Fibroblast of mammary gland (primary cell): ENCODE results near the gene ZBTB5.
"Not testable (repeated sequence)": the region's sequence is repeated elsewhere in the genome, so short reads cannot be mapped to it uniquely, and the experiment has no call there.

Experiments used
- DNase-seq: peaks from one replicate; pipeline ENCODE4 v3.0.0-alpha.2; 2010; ENCODE audit warnings: low read depth
- H3K4me3 ChIP-seq: 2 replicates; pipeline ENCODE4 v1.5.1; 2011; ENCODE audit warnings: low read depth, mild to moderate bottlenecking, low read length, moderate library complexity; ENCODE audit not compliant: control insufficient read depth
- CTCF ChIP-seq: conservative IDR thresholded peaks from 2 replicates; pipeline ENCODE4 v1.5.1; 2011; ENCODE audit warnings: low read depth, low read length, inconsistent platforms; ENCODE audit not compliant: control insufficient read depth, insufficient read depth

Gene ZBTB5

DNA sequence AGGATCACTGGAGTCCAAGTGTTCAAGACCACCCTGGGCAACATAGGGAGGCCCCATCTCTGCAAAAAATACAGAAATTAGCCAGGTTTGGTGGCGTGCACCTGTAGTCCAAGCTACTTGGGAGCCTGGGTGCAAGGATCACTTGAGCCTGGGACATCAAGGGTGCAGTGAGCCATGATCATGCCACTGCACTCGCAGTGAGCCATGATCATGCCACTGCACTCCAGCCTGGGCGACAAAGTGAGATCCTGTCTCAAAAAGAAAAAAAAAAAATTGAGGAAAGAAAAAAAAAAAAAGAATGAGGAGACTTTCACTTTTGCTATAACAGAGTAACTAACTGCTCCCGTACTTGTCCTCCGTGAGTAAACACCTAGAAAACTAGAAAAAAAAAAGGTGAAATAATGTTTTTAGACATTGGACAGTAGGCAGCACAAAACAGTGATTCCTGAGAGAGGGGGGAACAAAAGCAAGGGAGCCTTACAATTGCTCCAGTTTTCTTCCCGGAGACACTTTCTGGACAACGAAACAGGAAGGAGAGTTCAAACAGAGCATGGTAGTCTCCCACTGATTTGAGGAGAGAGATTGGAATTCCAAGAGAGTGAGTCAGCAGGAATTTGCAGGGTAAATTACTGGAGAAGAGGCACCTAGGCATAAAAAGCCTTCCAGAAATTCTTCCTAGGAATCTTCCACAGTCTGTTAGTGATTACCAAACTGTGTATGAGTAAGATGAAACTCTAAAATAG, 6.9 kb upstream of the ZBTB5 start:
- H3K4me3 ChIP-seq, result peak overlapping the region; percentile 42
- peak; percentile 90 for DNase-seq
- no peak for TF ChIP-seq CTCF

DNA sequence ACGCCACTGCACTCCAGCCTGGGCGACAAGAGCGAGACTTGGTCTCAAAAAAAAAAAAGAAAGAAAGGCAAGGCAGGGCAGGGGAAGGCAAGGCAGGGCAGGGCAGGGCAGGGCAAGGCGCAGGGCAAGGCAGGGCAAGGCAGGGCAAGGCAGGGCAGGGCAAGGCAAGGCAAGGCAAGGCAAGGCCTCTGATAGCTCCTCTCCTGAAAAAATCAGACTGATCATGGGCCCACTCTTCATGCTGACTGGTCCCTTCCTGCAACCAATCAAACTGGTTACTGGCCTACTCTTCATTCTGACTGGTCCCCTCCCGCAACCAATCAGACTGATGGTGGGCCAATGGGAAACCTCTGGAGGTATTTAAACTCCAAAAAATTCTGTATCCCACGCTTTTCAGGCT, 3.4 kb upstream of the ZBTB5 start:
- TF ChIP-seq CTCF, result no peak
- H3K4me3 ChIP-seq, result no peak overlapping the region
- no peak for DNase-seq

DNA sequence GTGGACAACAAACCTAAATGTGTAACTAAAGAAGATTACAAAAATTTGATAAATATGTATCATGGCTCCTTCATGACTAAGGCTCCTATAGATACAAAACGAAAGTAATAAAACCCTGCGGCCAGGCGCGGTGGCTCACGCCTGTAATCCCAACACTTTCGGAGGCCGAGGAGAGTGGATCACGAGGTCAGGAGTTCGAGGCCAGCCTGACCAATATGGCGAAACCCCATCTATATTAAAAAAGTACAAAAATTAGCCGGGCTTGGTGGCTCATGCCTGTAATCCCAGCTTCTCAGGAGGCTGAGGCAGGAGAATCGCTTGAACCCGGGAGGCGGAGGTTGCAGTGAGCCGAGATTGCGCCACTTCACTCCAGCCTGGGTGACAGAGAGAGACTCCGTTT, 2.3 kb upstream of the ZBTB5 start:
- DNase-seq, H3K4me3 ChIP-seq: not testable (repeated sequence)

DNA sequence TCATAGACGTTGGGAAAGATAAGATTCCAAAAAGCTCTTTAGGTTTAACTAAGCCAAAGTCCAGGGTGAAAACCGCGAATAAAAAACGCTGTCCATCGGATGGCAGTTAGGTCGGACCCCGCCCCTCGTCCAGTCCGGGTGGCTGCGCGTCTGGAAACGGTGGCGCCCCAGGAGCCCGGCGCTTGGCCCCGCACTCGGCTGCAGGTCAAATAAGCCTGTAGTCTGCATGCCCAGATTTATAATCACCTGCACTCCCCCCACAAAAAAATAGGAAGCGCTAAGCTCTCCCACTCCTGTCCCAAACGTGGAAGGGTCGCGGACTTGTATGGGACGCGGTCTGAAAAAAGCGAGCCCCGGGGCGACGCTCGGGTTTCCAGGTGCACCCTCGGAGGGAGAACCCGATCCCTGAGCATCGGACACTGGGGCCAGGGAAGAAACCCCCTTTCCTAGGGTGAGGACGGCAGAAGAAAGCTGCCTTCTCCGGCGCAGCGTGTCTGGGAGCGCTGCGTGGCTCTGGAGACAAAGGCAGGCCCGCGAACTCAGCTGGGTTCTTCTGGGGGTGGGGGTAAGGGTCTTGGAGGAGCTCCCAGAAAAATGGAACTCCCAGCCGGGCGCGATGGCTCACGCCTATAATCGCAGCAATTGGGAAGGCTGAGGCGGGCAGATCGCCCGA, 923 bp upstream of the ZBTB5 start:
- TF ChIP-seq CTCF, result no peak
- DNase-seq, result no peak
- H3K4me3 ChIP-seq, result peak overlapping the region; percentile 91

- H3K4me3 ChIP-seq, result peak overlapping the region; percentile 91
- peak; percentile 59 for DNase-seq
- TF ChIP-seq CTCF, result no peak
Observed at GRCh38 chr9:37464426-37465248, 613 bp downstream of the ZBTB5 start.

DNA sequence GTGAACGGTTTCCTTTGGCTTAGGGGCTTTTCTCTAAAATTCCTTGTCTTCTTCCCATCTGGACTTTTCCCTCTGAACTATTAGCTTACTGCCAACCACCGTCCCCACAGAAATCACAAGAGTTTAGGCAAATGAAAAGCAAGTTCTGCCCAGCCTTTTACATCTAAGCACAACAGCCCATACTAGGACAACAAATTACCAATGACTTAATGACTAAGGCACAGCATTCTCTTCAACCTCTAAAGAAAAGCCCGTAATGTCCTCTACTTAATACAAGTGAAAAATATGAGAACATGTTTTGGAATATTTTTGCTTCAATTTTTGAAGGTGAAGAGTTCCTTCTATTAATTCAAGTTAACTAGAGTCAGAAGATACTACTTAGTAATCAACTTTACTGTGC, 1.2 kb downstream of the ZBTB5 start:
- no peak for DNase-seq
- no peak for TF ChIP-seq CTCF
- H3K4me3 ChIP-seq, result peak overlapping the region; percentile 91

- no peak for TF ChIP-seq CTCF
- no peak overlapping the region for H3K4me3 ChIP-seq
- no peak for DNase-seq
Observed at GRCh38 chr9:37456817-37457216, 8.4 kb downstream of the ZBTB5 start.
